SIG-M5 (cell line): Measurements from ENCODE around the gene SLC17A9.
A peak's percentile ranks its signal among the peaks of the same experiment; 100 is the strongest.

Experiments used
- DNase-seq: peaks from one replicate; lab custom pipeline; 2025; lab: John Stamatoyannopoulos, UW

SLC17A9 gene

DNA sequence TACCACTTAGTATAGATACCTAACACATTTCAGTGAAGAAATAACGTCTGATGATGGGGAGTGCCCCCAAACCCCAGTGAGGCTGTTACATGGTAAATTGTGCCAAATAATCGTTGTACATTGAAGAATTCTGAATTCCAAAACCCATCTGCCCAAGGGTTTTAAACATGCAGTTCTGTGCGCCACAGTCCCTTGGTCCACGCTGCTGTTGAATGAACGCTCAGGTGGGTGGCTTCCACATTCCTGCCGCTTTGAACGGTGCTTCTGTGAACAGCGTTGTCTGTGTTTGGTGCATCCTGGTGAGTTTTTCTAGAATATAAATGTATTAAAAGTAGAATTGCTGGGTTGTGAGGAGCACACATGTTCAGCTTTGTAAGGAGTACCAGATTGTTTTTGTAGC is 11.6 kb upstream of the SLC17A9 start:
- DNase-seq, result no peak

GRCh38 chr20:62941792-62942191 is 10.7 kb upstream of the SLC17A9 start:
- no peak for DNase-seq

DNA sequence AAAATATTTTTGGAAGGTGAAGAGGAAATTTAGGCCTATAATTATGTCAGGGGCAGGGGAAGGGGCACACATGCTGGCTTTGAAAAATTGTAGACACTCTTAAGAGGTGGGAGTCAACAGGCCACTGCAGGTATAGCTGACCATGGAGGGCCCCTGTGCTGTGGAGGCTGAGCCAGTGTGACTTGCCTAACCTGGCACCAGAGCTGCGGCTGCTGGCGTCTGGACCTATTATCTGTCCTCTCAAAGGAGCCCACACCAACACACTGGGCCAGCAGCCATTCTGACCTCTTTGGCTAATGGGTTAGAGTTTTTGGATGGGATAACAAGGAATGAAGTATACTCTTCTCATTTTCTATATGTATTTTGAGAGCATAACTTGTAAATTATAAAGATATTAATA is 10.1 kb upstream of the SLC17A9 start:
- DNase-seq, result no peak

DNA sequence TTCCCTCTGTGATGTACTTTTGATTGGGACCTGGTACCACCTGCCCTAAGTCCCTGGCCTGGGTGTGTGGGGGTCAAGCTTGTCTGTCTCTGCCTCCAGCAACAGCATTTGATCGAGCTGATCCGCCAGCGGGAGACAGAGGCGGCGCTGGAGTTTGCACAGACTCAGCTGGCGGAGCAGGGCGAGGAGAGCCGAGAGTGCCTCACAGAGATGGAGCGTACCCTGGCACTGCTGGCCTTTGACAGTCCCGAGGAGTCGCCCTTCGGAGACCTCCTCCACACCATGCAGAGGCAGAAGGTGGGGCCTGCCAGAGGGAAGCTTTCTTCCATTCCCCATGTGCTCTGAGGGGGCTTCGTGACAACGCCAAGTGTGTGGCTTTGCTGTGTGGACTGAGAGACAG is 9.1 kb upstream of the SLC17A9 start:
- DNase-seq, result no peak

- DNase-seq, result no peak
Observed at GRCh38 chr20:62944184-62944583, 8.3 kb upstream of the SLC17A9 start.

- DNase-seq, result no peak
Observed at GRCh38 chr20:62944746-62945145, 7.8 kb upstream of the SLC17A9 start.

DNA sequence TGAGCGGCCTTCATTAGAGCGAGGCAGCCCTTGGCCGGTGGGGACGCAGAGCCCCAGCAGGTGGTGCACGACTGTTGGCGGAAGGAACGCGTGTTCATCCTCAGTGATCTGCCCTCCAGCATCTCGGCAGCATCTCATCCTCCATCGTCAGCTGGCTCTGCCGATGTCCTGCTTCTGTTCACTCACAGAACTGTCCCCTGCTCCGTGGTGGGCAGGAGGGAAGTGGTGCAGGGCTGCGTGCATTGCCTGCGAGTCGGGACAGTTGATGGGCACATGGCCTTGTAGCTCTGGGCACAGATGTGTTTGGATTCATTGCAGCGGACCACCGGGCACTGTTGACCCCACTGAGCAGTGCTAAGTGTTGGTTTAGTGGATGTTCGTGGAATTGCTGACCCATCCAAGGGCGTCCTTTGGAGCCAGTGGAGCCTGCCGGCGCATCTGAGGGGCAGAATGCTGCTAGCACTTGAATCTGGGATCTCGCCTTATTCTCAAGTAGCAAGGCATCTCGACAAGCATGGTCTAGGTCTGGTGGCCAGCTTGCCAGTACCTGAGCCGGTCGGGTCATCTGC is 6.7 kb upstream of the SLC17A9 start:
- DNase-seq, result no peak

GRCh38 chr20:62946918-62947317 is 5.6 kb upstream of the SLC17A9 start:
- DNase-seq, result no peak

- no peak for DNase-seq
Observed at GRCh38 chr20:62947532-62948300, 4.8 kb upstream of the SLC17A9 start.

- DNase-seq, result no peak
Observed at GRCh38 chr20:62949153-62949821, 3.2 kb upstream of the SLC17A9 start.

- no peak for DNase-seq
Observed at GRCh38 chr20:62949962-62950361, 2.5 kb upstream of the SLC17A9 start.

GRCh38 chr20:62950741-62951140 is 1.8 kb upstream of the SLC17A9 start:
- DNase-seq, result no peak

GRCh38 chr20:62951143-62951895 is 1.2 kb upstream of the SLC17A9 start:
- no peak for DNase-seq

GRCh38 chr20:62951896-62952372 is 575 bp upstream of the SLC17A9 start:
- no peak for DNase-seq

DNA sequence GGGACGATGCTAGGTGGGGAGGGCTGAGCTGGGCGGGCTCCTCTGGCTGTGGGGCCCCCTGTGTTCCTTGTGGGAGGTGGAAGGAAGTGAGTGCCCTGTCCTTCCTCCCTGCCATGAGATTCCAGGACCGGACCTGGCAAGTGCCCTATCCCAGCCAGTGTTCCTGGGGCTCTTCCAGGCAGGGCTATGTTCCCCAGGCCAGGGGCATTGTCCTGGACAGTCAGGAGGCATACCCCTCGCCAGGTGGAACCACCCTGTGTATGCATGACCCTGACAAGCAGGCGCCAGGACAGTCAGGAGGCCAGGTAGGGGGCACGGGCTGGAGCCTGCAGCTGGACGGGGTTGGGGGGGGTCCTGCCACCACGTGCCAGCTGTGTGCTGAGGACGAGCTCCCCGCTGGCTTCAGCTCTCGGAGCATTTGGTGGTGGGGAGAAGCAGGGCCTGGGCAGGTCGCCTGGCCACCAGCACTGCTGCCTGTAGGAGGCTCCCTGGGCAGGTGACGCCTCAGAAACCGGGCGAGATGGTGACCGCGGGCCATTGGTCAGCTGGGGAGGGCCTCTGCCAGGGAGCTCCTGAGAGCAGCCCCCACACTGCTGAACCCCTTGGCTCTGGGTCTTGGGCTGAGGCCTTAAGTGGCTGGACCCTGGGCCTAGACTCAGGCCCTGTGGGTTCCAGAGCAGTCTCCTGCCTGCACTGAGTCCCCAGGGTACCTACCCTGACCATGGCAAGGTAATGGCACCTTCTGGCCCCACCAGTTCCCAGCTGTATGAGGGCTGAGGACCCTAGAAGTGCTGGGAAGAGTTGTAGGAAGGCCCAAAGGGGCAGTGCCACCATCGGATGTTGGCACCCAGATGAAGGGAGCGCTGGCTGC is 694 bp downstream of the SLC17A9 start:
- DNase-seq, result no peak

- DNase-seq, result peak; percentile 84
Observed at GRCh38 chr20:62953839-62954703, 1.6 kb downstream of the SLC17A9 start.

GRCh38 chr20:62955519-62956386 is 3.2 kb downstream of the SLC17A9 start:
- DNase-seq, result no peak

- no peak for DNase-seq
Observed at GRCh38 chr20:62956387-62957135, 4.1 kb downstream of the SLC17A9 start.
